ENCODE results near the gene DUOX2.

Gene DUOX2

DNA sequence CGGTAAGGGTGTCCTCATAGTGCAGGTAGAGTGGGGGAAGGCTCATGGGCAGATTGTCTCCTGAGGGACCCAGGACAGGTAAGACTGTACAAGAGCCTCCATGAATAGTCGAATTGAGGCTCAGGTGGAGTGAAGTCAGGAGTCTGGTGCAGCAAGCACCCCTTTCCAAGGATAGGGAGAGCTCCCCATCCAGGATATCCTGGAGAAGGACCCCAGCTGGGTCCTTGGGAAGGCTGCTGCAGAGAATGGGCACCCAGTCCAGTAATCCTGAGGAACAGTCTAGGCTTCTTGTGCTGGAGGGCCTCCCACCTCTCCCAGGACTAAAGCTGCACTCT is 746 bp upstream of the DUOX2 start:
- no peaks in the 10 kb centered on the region for H3K4me1 ChIP-seq (ENCODE audit: control insufficient read depth, insufficient read depth, low read length)
- TF ChIP-seq ZNF341 (tag by site-specific recombination; IDR thresholded peaks at IDR 0.05; ENCODE audit: low read depth) = no peak

DNA sequence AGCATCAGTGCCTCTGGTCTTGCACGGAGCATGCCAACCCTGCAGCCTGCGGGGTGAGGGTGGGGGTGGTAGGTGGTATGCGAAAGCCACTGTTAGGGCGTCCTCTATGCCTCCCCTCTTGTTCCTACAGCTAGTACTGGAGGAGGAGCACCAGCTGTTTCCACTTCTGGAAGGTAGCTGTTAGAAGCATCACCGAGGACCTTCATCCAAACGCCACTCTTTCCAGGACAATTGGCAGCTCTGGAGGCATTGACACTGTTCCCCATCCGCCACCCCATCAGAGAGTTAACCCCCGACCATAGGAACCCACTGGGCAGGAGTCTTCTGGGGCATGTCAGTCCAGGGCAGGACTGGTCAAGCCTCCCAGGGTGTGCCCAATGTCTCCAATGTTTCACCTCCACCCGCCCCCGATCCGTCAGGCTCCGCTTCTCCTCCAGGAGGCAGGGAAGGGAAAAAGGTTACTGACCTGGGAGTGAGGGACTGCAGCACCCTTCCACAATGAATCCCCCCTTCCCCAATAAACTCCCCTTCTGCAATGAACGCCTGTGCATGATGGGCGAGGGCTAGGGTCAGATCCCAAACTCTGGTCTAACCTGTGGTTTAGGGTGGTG is 487 bp downstream of the DUOX2 start:
- ChIA-PET CTCF (interaction anchor here (0.6 kb wide), 1 partner anchor 92 kb away, joined by 3 read pairs; no protein-coding TSS in a partner anchor), POLR2A (no interaction called here)
- TF ChIP-seq ZNF48 (tag by site-specific recombination; IDR thresholded peaks at IDR 0.05) = no peak
- TF ChIP-seq ZNF350 (tag by site-specific recombination; IDR thresholded peaks at IDR 0.05) = no peak
- TF ChIP-seq PRDM1 (tag by site-specific recombination; IDR thresholded peaks at IDR 0.05) = no peak
- TF ChIP-seq, protein P1, sequence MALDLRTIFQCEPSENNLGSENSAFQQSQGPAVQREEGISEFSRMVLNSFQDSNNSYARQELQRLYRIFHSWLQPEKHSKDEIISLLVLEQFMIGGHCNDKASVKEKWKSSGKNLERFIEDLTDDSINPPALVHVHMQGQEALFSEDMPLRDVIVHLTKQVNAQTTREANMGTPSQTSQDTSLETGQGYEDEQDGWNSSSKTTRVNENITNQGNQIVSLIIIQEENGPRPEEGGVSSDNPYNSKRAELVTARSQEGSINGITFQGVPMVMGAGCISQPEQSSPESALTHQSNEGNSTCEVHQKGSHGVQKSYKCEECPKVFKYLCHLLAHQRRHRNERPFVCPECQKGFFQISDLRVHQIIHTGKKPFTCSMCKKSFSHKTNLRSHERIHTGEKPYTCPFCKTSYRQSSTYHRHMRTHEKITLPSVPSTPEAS (tag by site-specific recombination; IDR thresholded peaks at IDR 0.05) = no peak
- no peak for TF ChIP-seq PRDM4 (tag by site-specific recombination; IDR thresholded peaks at IDR 0.05)
- TF ChIP-seq, protein P2, sequence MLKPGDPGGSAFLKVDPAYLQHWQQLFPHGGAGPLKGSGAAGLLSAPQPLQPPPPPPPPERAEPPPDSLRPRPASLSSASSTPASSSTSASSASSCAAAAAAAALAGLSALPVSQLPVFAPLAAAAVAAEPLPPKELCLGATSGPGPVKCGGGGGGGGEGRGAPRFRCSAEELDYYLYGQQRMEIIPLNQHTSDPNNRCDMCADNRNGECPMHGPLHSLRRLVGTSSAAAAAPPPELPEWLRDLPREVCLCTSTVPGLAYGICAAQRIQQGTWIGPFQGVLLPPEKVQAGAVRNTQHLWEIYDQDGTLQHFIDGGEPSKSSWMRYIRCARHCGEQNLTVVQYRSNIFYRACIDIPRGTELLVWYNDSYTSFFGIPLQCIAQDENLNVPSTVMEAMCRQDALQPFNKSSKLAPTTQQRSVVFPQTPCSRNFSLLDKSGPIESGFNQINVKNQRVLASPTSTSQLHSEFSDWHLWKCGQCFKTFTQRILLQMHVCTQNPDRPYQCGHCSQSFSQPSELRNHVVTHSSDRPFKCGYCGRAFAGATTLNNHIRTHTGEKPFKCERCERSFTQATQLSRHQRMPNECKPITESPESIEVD (tag by site-specific recombination; IDR thresholded peaks at IDR 0.05) = no peak
- no peak for TF ChIP-seq KLF9 (tag by site-specific recombination; IDR thresholded peaks at IDR 0.05; ENCODE audit: low read depth)
- TF ChIP-seq ZNF701 (tag by site-specific recombination; IDR thresholded peaks at IDR 0.05) = no peak
- TF ChIP-seq ZNF24 (tag by site-specific recombination; IDR thresholded peaks at IDR 0.05) = no peak
- no peak for TF ChIP-seq ZNF26 (tag by site-specific recombination; IDR thresholded peaks at IDR 0.05)
- no peak for TF ChIP-seq INSM2 (tag by site-specific recombination; IDR thresholded peaks at IDR 0.05)
- no peaks in the 10 kb centered on the region for H3K36me3 ChIP-seq (ENCODE audit: control insufficient read depth in 2 of 2, insufficient read depth in 1 of 2, low read length in 2 of 2)
- H3K27ac ChIP-seq (ENCODE audit: extremely low read depth, low read depth, low read length) = no peak overlapping the region
- no peak overlapping the region for H3K4me3 ChIP-seq (ENCODE audit: low read depth, low read length)
- H3K9me3 ChIP-seq (ENCODE audit: control insufficient read depth, insufficient read depth, low read depth, low read length) = no peaks in the 10 kb centered on the region
- no peaks in the 10 kb centered on the region for H3K4me1 ChIP-seq (ENCODE audit: control insufficient read depth, insufficient read depth, low read length)

More for the DNA sequence above, 746 bp upstream of the DUOX2 start:
- no peaks in the 10 kb centered on the region for H3K9me3 ChIP-seq (ENCODE audit: control insufficient read depth, insufficient read depth, low read depth, low read length)
- H3K27ac ChIP-seq (ENCODE audit: extremely low read depth, low read depth, low read length) = no peak overlapping the region
- CTCF ChIA-PET = interaction anchor here (0.7 to 1.4 kb wide), 3 partner anchors 12 to 18 kb away, joined by 3 to 4 read pairs (median 3); no protein-coding TSS in a partner anchor
- H3K36me3 ChIP-seq (ENCODE audit: control insufficient read depth in 2 of 2, insufficient read depth in 1 of 2, low read length in 2 of 2) = no peaks in the 10 kb centered on the region
- no peak overlapping the region for H3K4me3 ChIP-seq (ENCODE audit: low read depth, low read length)
- POLR2A ChIA-PET = no interaction called here

All from HEK293 (cell line).